Activated B cell treated with CpG ODN at 0.5 μM for 24 hours (primary cell): ENCODE data around the gene CPEB4. TPM values are rescaled to one million over a fixed set of nuclear protein-coding genes. Genes with fewer than 3 reads are reported as not detected.

Source experiments
- ATAC-seq: fragments of 200-7000 bp; cut with Tn5 transposase; one replicate; pipeline ENCODE4 v1.10.0; 2021; ENCODE audit warnings: low read depth, mild to moderate bottlenecking, moderate library complexity
- CTCF ChIA-PET: fragments of 350-600 bp; sonication (Branson Sonifier 250); formaldehyde crosslinking; loops from one replicate; lab custom pipeline; 2021; ENCODE audit warnings: antibody characterized with exemption; lab: Charles Lee
- POLR2A ChIA-PET: fragments of 350-600 bp; sonication (Branson Sonifier 250); formaldehyde crosslinking; loops from one replicate; lab custom pipeline; 2021; ENCODE audit warnings: antibody characterized with exemption; lab: Charles Lee
- DNase-seq: peaks from one replicate; pipeline ENCODE4 v3.0.0; 2022
- H3K27ac Mint-ChIP-seq: one replicate; pipeline ENCODE4 v1.8.0; 2020; ENCODE audit warnings: mixed read lengths
- H3K27me3 Mint-ChIP-seq: one replicate; pipeline ENCODE4 v1.8.0; 2021; ENCODE audit warnings: mixed read lengths
- H3K36me3 Mint-ChIP-seq: one replicate; pipeline ENCODE4 v1.8.0; 2021; ENCODE audit warnings: low read depth, mixed read lengths
- H3K4me1 Mint-ChIP-seq: one replicate; pipeline ENCODE4 v1.8.0; 2021; ENCODE audit warnings: mixed read lengths
- H3K4me3 Mint-ChIP-seq: one replicate; pipeline ENCODE4 v1.8.0; 2020; ENCODE audit warnings: mild to moderate bottlenecking, mixed read lengths
- H3K9me3 Mint-ChIP-seq: one replicate; pipeline ENCODE4 v1.8.0; 2020; ENCODE audit warnings: mixed read lengths
- intact Hi-C: fragments of 100-400 bp; cut with micrococcal nuclease; formaldehyde crosslinking; loops from one replicate; pipeline ENCODE4 v1.15.1; 2024
- total RNA-seq: library from RNA; stranded (reverse); gene quantifications from 2 replicates; pipeline ENCODE4 v1.2.3, GENCODE V29; 2022
- TF ChIP-seq, protein P1 (sequence below): fragments of 200-600 bp; IDR thresholded peaks from one replicate; pipeline ENCODE4 v1.8.0; 2022; ENCODE audit warnings: antibody characterized with exemption, mild to moderate bottlenecking

CPEB4 gene
- total RNA-seq, 1 donor from 2014 or later: 30.0 TPM

GRCh38 chr5:173945160-173945559 is 57.0 kb downstream of the CPEB4 start:
- no peak overlapping the region for H3K27ac Mint-ChIP-seq
- H3K36me3 Mint-ChIP-seq: peaks cover 60% of the 10 kb centered on the region
- no peak for DNase-seq
- H3K9me3 Mint-ChIP-seq: no peaks in the 10 kb centered on the region
- POLR2A ChIA-PET: no interaction called here
- no peaks in the 10 kb centered on the region for H3K27me3 Mint-ChIP-seq
- no peak for ATAC-seq
- no peak overlapping the region for H3K4me3 Mint-ChIP-seq
- TF ChIP-seq, protein P1, sequence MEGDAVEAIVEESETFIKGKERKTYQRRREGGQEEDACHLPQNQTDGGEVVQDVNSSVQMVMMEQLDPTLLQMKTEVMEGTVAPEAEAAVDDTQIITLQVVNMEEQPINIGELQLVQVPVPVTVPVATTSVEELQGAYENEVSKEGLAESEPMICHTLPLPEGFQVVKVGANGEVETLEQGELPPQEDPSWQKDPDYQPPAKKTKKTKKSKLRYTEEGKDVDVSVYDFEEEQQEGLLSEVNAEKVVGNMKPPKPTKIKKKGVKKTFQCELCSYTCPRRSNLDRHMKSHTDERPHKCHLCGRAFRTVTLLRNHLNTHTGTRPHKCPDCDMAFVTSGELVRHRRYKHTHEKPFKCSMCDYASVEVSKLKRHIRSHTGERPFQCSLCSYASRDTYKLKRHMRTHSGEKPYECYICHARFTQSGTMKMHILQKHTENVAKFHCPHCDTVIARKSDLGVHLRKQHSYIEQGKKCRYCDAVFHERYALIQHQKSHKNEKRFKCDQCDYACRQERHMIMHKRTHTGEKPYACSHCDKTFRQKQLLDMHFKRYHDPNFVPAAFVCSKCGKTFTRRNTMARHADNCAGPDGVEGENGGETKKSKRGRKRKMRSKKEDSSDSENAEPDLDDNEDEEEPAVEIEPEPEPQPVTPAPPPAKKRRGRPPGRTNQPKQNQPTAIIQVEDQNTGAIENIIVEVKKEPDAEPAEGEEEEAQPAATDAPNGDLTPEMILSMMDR: no peak
- intact Hi-C loops: no loop called here
- H3K4me1 Mint-ChIP-seq: no peaks in the 10 kb centered on the region
- CTCF ChIA-PET: no interaction called here

DNA sequence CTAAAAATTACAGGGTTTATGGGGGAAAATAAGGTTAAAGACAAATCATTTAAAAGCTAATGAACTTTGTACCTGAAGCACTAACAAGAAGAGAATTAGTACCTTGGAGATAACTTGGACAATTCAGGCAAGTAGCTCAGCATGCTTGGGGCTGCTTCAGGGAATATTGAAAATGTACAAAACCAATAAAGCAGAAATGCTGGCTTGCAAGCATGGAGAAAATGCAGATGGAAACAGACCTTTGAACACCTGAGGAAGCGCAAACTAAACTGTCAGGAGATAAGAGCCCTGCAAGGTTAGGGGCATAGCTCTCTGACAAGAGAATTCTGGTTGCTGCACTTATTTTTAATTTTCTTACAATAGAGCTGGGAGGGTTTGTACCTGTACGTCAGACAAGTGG is 58.2 kb downstream of the CPEB4 start:
- intact Hi-C loops: no loop called here
- POLR2A ChIA-PET: no interaction called here

GRCh38 chr5:173950829-173951228 is 62.7 kb downstream of the CPEB4 start:
- DNase-seq (no peak), ATAC-seq (no peak)
- Mint-ChIP-seq H3K27ac (no peak overlapping the region), H3K4me3 (no peak overlapping the region), H3K27me3 (no peaks in the 10 kb centered on the region), H3K4me1 (no peaks in the 10 kb centered on the region), H3K9me3 (no peaks in the 10 kb centered on the region), H3K36me3 (peaks cover 91% of the 10 kb centered on the region)
- CTCF ChIA-PET: no interaction called here
- POLR2A ChIA-PET: no interaction called here
- TF ChIP-seq, protein P1: no peak
- intact Hi-C loops: no loop called here

More for the DNA sequence above, 58.2 kb downstream of the CPEB4 start:
- Mint-ChIP-seq H3K27ac (no peak overlapping the region), H3K27me3 (no peaks in the 10 kb centered on the region), H3K4me1 (no peaks in the 10 kb centered on the region), H3K9me3 (no peaks in the 10 kb centered on the region), H3K4me3 (no peak overlapping the region), H3K36me3 (peaks cover 64% of the 10 kb centered on the region)
- DNase-seq (no peak), ATAC-seq (no peak)
- CTCF ChIA-PET: no interaction called here
- TF ChIP-seq, protein P1: no peak

GRCh38 chr5:173953528-173954090 is 65.5 kb downstream of the CPEB4 start:
- H3K4me3 Mint-ChIP-seq: no peak overlapping the region
- intact Hi-C loops: no loop called here
- no peak for DNase-seq
- CTCF ChIA-PET: interaction anchor here (0.7 kb wide), 1 partner anchor 20 kb away, joined by 3 read pairs; no protein-coding TSS in a partner anchor
- POLR2A ChIA-PET: no interaction called here
- no peaks in the 10 kb centered on the region for H3K27me3 Mint-ChIP-seq
- TF ChIP-seq, protein P1: no peak
- H3K36me3 Mint-ChIP-seq: peaks cover 75% of the 10 kb centered on the region
- H3K9me3 Mint-ChIP-seq: no peaks in the 10 kb centered on the region
- no peak for ATAC-seq
- no peak overlapping the region for H3K27ac Mint-ChIP-seq
- no peaks in the 10 kb centered on the region for H3K4me1 Mint-ChIP-seq

DNA sequence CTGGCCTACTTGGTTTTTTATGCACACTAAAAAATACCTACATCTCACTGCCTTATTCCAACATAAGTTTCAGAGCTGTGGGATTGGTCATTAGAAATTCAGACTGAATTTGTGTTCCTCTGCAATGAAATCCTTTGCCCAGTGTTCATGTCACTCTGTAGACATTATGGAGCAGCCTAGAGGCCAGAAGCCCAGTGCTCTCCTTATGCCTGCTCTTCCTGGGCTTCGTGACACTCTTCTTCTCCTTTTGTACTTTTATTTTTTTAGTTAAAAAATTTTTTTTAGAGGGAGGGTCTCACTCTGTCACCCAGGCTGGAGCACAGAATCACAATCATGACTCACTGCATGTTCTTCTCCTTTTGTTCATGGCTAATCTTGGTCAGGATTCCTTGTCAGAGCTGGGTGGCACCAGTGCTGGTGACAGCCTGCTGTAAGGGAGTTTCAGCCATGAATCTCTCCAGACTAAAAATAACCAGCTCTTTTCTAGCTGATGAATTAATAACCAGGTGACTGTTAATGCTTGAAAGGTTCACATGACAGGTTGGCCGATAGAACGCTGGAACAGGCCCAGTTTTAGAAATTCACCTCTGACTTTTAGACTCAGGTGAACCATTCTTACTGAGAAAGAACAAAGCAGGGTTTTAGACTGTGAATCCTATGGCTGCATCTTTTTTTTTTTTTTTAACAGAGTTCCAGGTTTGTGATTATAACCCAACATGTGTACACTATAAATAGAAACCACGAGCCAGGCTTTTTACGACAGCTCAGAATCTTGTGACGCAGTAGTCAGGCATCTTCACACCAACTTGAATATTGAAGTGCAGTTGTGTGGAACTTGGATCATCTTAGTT is 66.7 kb downstream of the CPEB4 start:
- Mint-ChIP-seq H3K27ac (no peak overlapping the region), H3K9me3 (no peaks in the 10 kb centered on the region), H3K4me3 (no peak overlapping the region), H3K4me1 (no peaks in the 10 kb centered on the region), H3K36me3 (peaks cover 69% of the 10 kb centered on the region), H3K27me3 (no peaks in the 10 kb centered on the region)
- DNase-seq (no peak), ATAC-seq (no peak)
- POLR2A ChIA-PET: interaction anchor here (0.7 kb wide), 1 partner anchor 38 kb away, joined by 3 read pairs; no protein-coding TSS in a partner anchor
- intact Hi-C loops: no loop called here
- CTCF ChIA-PET: no interaction called here
- TF ChIP-seq, protein P1: no peak
